Stimulated activated CD4-positive, alpha-beta T cell treated with anti-CD3 and anti-CD28 coated beads, Interleukin-4, amount 100 ng/mL, for 4 hours (primary cell): ENCODE measurements around the gene SETD2.

Experiments
- DNase-seq, 2 experiments: peaks; one replicate each; pipeline ENCODE4 v3.0.0-alpha.2; 2020

SETD2 gene

DNA sequence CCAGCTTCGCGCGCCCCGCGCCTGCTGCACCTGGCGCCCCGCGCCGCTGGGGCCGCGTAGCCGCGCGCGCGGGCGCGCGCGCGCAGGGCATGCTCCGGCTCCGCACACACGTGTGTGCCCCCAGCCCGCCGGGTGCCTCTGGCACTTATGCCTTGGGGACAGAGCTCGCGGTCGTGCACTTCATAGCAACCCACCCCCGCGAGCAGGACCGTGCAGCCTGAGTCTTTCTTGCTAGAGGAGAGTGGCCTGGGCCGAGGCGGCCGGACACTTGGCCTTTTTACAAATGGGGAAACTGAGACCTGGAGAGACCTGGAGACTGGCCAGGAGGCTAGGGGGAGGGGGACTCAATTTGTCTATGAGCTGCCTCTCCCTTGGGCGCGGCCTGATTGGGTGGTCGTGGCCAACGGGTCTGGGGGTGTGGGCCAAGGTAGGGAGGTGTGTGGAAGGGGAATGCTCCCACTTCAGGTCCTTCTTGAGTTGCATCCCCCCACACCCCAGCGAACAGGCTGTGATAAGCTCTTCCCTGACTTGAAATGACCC lies 183.9 kb downstream of the SETD2 start:
- DNase-seq: peak in 1 of 2 experiments; percentile 27

DNA sequence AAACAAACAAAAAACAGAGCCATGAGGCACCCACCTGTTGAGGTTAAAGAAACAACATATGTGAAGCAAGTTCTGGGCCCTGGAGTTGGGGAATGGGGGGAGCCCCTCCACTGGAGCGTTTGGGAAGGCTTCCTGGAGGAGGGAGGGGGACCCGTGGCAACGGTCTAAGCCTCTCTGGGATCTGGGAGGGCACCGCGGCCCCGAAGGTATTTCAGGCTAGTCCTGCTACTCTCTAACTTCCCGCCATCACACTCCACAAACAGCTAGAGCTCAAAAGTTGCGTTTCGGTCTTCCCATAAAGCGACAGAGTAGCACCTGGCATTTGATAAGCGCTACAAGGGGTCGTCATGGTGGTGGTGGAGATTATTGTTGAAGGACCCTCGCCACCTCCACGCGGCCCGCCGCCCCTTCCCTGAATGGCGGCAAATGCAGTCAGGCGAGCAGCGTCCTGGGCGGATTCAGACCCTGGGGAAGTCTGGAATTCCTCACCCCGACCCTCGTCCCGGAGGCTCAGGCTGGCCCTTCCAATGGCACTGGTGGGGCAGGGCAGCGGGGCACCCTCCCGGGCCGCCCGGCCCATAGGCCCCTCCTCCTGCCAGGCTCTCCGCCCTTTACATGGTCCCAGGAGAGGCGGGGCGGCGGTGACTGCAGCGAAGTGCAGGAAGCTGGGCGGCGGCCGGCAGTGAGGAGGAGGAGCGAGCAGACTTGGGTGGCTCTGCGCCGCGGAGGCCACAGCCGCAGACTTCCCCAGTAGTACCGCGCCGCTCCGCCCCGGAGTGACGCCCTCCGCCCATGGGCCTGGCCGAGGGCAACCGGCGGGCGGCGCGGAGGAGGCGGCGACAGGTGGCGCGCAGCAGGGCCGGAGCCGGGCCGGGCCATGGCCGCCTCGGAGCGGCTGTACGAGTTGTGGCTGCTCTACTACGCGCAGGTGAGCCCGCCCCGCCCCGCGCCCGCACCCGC lies 184.6 kb downstream of the SETD2 start, which contains the start of gene NBEAL2:
TSS of gene NBEAL2 (plus strand) at position 682 of the 960 bp plus-strand sequence. CDS start at position 878, 196 bp downstream.
- DNase-seq: peak; percentile 96 to 97

DNA sequence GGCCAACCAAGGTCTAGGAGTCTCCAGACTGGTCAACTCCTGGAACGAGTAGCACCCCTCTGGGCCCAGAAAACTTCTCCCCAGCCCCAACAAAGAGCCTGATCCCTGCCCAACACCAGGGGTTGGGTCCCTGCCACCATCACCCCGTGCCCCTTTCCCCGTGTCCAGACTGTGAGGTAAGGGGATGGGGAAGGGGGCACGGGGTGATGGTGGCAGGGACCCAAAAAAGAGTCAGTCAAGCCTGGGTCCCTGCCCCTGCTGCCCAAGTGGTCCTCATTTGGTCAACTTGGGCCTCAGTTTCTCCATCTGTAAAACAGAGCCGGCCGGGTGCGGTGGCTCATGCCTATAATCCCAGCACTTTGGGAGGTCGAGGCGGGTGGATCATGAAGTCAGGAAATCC lies 185.5 kb downstream of the SETD2 start:
- DNase-seq: no peak

DNA sequence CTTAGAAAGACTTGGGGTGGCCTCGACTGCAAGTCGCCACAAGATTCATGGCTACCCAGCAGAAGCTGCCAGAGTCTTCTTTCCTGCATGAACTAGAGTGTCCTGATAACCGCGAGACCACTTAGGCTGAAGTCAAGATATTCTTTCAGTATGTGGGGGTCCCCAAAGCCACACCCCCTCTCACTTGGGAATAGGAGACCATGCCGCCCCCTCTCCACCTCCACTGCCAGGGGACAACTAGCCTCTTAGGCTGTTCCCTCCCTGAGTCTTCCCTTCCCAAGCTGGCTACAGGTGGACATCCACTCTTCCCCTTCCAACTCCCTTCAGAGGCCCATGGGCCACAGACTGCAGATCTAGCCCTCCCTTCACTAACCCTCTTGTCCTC lies 186.1 kb downstream of the SETD2 start:
- DNase-seq: no peak

DNA sequence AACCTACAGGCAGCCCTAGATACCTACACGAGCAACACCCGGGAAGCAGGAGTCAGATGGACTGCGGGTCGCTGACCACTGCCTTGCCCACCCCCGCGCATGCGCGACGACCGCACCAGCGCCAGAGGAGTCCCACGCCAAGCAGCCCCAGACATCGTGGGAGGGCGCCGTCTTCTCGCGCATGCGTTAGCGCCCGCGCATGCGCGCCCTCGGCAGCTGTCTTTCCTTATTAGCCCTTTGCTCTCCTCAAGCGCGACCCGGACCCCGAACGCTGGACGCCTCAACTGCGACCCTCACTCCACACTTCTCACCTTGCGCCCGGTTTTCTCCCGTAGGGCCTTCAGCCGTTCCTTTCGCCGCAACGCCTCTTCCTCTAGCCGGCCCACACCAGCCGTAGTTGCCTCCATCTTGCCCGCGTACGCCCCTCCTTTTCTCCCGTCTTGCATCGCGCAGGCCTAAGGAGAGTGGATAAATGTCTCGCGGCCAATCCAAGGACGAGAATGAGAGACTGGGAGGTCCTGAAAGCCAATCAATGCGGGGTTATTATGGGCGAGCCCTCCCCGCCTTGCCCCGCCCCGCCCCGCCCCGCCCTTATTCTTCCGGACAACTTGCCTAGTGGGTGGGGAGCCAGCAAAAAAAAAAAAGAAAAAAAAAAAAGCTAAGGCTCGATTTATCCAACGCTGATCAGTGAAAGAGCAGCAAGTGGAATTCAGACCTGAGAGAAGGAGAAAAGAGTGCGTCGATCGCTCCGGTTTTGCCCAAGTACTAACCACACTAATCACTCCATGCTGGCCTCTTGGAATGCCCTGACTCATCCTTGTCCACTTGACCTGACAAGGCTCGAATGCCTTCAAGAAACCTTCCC lies 187.4 kb downstream of the SETD2 start, which contains the start of gene CCDC12:
TSS of gene CCDC12 (minus strand) at position 420 of the 865 bp plus-strand sequence. CDS start at position 407, 13 bp downstream.
- peak; percentile 81 to 95 for DNase-seq

DNA sequence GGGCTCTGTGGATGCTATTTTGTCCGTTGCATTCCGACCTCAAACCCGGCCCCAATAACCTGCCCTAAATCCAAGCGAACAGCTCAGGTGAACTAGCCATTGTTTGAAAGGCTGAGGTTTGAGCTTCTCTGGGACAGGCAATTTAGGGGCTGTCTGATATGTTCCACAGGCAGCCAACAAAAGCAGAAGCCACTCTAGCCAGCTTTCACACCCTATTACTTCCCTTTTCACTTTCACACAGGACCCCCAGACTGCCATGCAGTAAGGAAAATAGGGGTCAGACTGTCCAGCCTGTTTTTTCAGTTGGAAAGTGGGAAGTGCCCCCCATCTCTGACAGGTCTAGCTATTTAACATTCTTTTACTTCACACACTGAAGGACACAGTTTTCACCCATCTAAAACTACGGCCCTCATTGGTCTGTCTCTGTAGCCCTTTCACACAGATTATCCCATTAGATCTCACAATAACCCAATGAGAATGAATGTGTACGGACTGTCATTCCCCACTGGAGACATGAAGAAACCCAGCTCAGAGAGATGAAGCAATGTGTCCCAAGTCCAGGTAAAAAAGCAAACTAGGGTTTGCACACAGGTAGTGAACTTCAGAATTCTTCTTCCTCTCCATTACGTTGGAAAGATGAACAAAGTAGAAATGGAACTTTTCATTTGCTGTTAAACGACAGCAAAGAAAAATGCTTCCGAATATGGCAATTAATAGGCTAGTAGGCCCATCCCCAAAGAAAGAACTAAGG lies 189.3 kb downstream of the SETD2 start:
- no peak for DNase-seq

DNA sequence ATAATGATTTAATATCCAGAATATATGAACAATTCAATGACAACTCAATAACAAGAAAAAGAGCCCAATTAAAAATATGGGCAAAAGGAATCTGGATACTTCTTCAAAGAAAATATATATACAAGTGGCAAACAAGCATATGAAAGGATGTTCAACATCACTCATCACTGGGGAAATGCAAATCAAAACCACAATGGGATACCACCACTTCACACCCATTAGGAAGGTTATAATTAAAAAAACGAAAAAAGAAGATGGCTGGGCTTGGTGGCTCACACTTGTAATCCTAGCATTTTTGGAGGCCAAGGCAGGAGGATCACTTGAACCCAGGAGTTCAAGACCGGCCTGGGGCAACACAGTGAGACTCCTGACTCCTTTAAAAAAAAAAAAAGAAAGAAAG lies 191.5 kb downstream of the SETD2 start:
- no peak for DNase-seq

DNA sequence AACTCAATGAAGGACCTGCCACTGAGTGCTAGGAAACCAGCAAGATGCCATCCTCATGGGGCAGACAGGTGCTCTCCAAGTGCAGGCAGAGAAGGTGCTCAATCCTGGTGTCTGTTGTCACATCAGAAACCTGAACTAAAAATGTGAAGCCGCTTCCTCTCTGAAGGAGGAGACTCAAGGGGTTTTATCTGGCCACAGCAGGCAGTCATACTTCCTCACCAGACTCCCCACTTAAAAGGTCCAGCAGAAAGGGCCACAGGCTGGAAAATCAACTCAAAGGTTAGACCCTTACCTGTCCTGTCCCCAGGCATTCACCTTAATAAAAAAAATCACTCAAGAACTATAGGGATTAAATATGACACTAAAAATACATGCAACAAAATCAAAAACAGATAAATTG lies 192.2 kb downstream of the SETD2 start:
- DNase-seq: no peak

DNA sequence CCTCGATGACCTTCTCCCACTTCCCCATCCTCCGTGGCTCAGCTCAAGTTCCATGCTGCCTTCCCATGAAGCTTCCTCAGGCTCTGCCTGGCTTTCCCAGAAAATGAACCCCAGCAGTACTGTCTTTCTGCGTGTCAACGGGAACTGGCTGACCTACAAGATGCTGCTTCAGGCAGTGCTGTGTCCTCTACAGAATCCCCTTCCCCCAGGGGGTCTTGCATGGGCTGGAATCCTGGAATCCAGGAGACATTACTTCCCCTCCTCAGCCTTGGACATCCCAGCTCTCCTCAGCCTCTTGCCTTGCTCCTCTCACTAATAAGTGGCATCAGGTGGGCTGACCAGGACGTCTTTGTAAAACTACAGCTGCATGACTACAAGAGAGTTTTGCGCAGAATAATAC lies 192.8 kb downstream of the SETD2 start:
- DNase-seq: no peak

DNA sequence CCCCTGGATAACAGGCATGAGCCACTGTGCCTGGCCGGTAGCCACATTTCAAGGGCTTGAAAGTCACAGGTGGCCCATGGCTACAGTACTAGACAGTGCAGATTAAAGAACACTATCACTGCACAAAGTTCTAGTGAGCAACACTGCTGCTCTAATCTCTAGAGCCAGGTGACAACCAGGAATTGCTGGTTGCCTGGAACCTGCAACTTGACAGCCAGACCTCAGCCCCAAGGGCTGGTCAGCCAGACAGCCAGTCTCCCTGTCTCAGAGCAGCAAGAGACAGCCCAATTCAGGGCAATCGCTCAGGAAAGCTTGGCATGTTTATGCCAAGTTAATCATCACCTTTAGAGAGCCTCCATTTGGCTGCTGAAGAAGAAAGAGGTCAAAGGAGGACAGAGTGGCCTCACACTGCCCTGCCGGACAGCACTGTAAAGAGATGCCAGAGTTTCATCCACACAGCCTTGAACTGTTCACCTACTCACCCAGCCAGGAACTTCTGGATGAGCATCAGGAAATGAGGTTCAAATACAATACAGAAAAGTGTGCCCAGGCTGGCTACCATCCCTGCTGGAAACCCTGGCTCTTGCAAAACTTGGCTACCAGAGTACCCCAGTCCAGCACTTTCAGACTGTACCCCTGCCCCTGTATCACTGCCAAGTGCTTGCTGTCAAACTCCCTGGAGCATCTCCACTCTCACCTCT lies 193.4 kb downstream of the SETD2 start:
- DNase-seq: no peak

DNA sequence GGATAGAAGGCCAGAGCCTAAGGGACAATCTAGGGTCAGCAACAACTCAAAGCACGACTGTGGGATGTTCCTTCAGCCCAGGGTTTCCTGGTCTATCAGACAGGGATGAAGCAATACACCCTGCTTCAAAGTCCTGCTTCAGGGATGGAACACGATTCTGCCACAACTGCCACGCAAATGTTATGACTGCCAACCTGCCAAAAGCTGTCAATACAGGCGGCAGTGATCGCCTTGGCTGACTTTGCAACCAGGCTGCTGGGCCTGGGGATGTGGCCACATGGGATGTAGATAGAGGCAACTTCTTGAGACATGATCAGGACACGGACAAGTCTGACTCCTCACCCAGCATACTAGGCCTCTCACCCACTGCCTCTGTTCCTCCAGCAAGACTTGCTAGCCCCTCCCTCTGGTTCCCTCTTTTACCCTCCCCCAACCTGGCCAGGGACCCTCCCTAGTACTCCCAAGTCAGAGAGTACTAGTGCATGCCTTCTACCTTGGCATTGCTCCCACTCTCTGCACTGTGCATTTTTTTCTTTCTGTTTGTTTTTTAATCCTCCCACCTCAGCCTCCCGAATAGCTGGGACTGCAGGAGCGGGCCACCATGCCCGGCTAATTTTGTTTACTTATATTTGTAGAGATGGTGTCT lies 195.0 kb downstream of the SETD2 start:
- no peak for DNase-seq

DNA sequence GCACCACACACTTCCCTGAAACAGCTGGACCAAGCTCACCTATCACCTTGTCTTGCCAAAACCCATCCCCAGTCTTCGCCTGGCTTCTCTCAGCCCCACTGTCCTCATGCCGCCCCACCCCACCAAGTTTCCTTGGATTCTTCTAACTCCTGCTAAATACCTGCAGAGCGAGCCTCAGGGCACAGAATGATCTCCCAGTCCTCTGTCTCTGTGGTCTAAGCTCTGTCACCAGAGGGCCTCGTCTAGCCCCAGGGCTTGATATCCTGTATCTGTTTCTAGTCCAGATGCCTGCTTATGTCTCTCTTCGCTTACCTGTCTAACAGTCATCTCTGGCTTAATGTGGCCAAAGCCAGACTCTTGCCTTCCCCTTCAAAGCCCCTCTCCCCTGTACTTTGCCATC lies 197.1 kb downstream of the SETD2 start:
- DNase-seq: no peak
